Upper lobe of left lung (tissue), 4 donors: ENCODE results near the gene ATCAY.

Experiments
- CTCF ChIP-seq, 6 experiments: fragments of 450-650 bp in 4 of 6; fragments of 200-600 bp in 2 of 6; sonication (generic) in 2 of 6; IDR thresholded peaks; one replicate each; pipeline ENCODE4 v1.5.1; 2016 to 2019; ENCODE audit warnings: antibody characterized with exemption in 6 of 6
- POLR2A ChIP-seq, 4 donors: fragments of 450-650 bp; IDR thresholded peaks; one replicate each; pipeline ENCODE4 v1.5.1; 2016 to 2017; ENCODE audit warnings: antibody characterized with exemption in 4 of 4, mild to moderate bottlenecking in 2 of 4
- POLR2AphosphoS5 ChIP-seq, 2 donors: sonication (generic); formaldehyde crosslinking; IDR thresholded peaks; one replicate each; pipeline ENCODE4 v1.5.1; 2017; ENCODE audit warnings: antibody characterized with exemption in 2 of 2

DNA sequence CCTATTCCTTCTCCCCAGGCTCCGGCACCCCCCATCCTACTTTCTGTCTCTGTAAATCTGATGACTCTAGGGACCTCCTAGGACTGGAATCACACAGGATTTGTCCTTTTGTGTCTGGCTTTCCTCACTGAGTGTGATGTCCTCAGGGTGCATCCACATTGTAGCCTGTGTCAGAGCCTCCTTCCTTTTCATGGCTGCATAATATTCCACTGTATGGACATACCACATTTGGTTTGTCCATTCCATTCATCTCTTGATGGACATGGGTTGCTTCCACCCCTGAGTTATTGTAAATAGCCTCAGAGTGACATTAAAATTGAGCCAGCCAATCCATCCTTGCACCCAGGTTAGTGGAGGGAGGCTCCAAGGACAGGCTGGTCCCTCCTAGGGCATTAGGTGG is 29.6 kb downstream of the ATCAY start:
- no peak for TF ChIP-seq CTCF (IDR thresholded peaks at IDR 0.05)
- TF ChIP-seq POLR2A (IDR thresholded peaks at IDR 0.05): no peak
- no peak for TF ChIP-seq POLR2AphosphoS5 (IDR thresholded peaks at IDR 0.05)
